GM19025 (cell line): Measurements from ENCODE around the gene EZH1.

Source experiments
- ATAC-seq: cut with Tn5 transposase; IDR thresholded peaks from one replicate; pipeline ENCODE4 v1.9.1; 2021; ENCODE audit warnings: mild to moderate bottlenecking, low read depth, moderate library complexity; ENCODE audit not compliant: unreplicated experiment

Gene EZH1

GRCh38 chr17:42744806-42745617 lies at the start of gene EZH1:
Gene EZH1 (minus strand): TSS chr17:42745040. CDS start chr17:42728941, 16,099 bp downstream.
- peak; percentile 86 for ATAC-seq

- ATAC-seq: no peak
These were observed 47.7 kb upstream of the EZH1 start for GRCh38 chr17:42792545-42792944.

GRCh38 chr17:42791948-42792347 lies 47.1 kb upstream of the EZH1 start:
- no peak for ATAC-seq

GRCh38 chr17:42787266-42787665 lies 42.4 kb upstream of the EZH1 start:
- no peak for ATAC-seq

GRCh38 chr17:42784811-42785592 lies 40.2 kb upstream of the EZH1 start:
- no peak for ATAC-seq

- no peak for ATAC-seq
These were observed 39.6 kb upstream of the EZH1 start for GRCh38 chr17:42784409-42784808.

GRCh38 chr17:42783791-42784138 lies 38.9 kb upstream of the EZH1 start:
- no peak for ATAC-seq

GRCh38 chr17:42783062-42783790 lies 38.4 kb upstream of the EZH1 start:
- no peak for ATAC-seq

- ATAC-seq: no peak
These were observed 37.6 kb upstream of the EZH1 start for GRCh38 chr17:42782166-42783061.

- ATAC-seq: no peak
These were observed 36.9 kb upstream of the EZH1 start for GRCh38 chr17:42781639-42782165.

GRCh38 chr17:42780851-42781638 lies 36.2 kb upstream of the EZH1 start:
- ATAC-seq: no peak

- ATAC-seq: no peak
These were observed 35.4 kb upstream of the EZH1 start, which contains the start of gene WNK4 for GRCh38 chr17:42779936-42780850. Gene WNK4 (plus strand): TSS chr17:42780610. CDS start chr17:42780699, 89 bp downstream.

- no peak for ATAC-seq
These were observed 34.6 kb upstream of the EZH1 start for GRCh38 chr17:42779304-42779935.

GRCh38 chr17:42778570-42778969 lies 33.7 kb upstream of the EZH1 start:
- ATAC-seq: no peak

- ATAC-seq: no peak
These were observed 30.8 kb upstream of the EZH1 start for GRCh38 chr17:42775534-42776098.

- no peak for ATAC-seq
These were observed 29.4 kb upstream of the EZH1 start for GRCh38 chr17:42774066-42774745.
